DOHH2 (cell line): Measurements from ENCODE around the gene TANC1.

Experiments used
- H3F3A ChIP-seq: fragments of 200-600 bp; sonication (generic), shearing (Covaris generic); 2 replicates; pipeline ENCODE4 v1.6.0; 2016; ENCODE audit warnings: antibody characterized with exemption, mild to moderate bottlenecking; ENCODE audit not compliant: control insufficient read depth, insufficient read depth
- H3K27ac ChIP-seq: fragments of 200-600 bp; sonication (generic); 2 replicates; pipeline ENCODE4 v1.5.1; 2014; ENCODE audit warnings: low read depth, mild to moderate bottlenecking, low read length, moderate library complexity
- H3K27me3 ChIP-seq: fragments of 200-600 bp; sonication (generic); 2 replicates; pipeline ENCODE4 v1.6.1; 2014; ENCODE audit warnings: mild to moderate bottlenecking, low read length, mixed read lengths; ENCODE audit not compliant: control insufficient read depth
- H3K36me3 ChIP-seq: fragments of 200-600 bp; sonication (generic); 2 replicates; pipeline ENCODE4 v1.6.1; 2014; ENCODE audit warnings: mild to moderate bottlenecking, low read length, moderate library complexity, mixed read lengths; ENCODE audit not compliant: control insufficient read depth
- H3K4me1 ChIP-seq: fragments of 200-600 bp; sonication (generic); 2 replicates; pipeline ENCODE4 v1.6.1; 2014; ENCODE audit warnings: mild to moderate bottlenecking, low read length, mixed read lengths; ENCODE audit not compliant: control insufficient read depth
- H3K4me2 ChIP-seq: fragments of 200-600 bp; sonication (generic); 2 replicates; pipeline ENCODE4 v1.6.0; 2014; ENCODE audit warnings: mild to moderate bottlenecking, low read length, moderate library complexity
- H3K4me3 ChIP-seq: fragments of 200-600 bp; sonication (generic); 2 replicates; pipeline ENCODE4 v1.5.1; 2014; ENCODE audit warnings: mild to moderate bottlenecking, low read length, mixed read lengths
- H3K79me2 ChIP-seq: fragments of 200-600 bp; sonication (generic); 2 replicates; pipeline ENCODE4 v1.6.1; 2014; ENCODE audit warnings: mild to moderate bottlenecking, low read length, mixed read lengths; ENCODE audit not compliant: control insufficient read depth
- H3K9me2 ChIP-seq: fragments of 200-600 bp; sonication (generic); replicated peaks from 2 replicates; pipeline ENCODE4 v1.6.1; 2014; ENCODE audit warnings: mild to moderate bottlenecking, low read length, mixed read lengths; ENCODE audit not compliant: control insufficient read depth
- H3K9me3 ChIP-seq: fragments of 200-600 bp; sonication (generic); 2 replicates; pipeline ENCODE4 v1.6.1; 2014; ENCODE audit warnings: antibody characterized with exemption, low read length, mixed read lengths; ENCODE audit not compliant: control insufficient read depth, insufficient read depth
- H4K20me1 ChIP-seq: fragments of 200-600 bp; sonication (generic); 2 replicates; pipeline ENCODE4 v1.6.0; 2014; ENCODE audit warnings: low read depth, mild to moderate bottlenecking, antibody characterized with exemption, low read length, moderate library complexity; ENCODE audit not compliant: control insufficient read depth, insufficient read depth
- EZH2phosphoT487 ChIP-seq: fragments of 200-600 bp; sonication (generic); IDR thresholded peaks from 2 replicates; pipeline ENCODE4 v1.6.1; 2017; ENCODE audit warnings: borderline replicate concordance, mild to moderate bottlenecking, antibody characterized with exemption, low read length, moderate library complexity, mixed read lengths
- TF ChIP-seq, protein P1 (sequence below): fragments of 200-600 bp; sonication (generic); IDR thresholded peaks from one replicate; pipeline ENCODE4 v1.5.1; 2014; ENCODE audit warnings: antibody characterized with exemption, mild to moderate bottlenecking, low read depth, low read length; ENCODE audit not compliant: poor library complexity, severe bottlenecking

TANC1 gene

GRCh38 chr2:159150280-159150746 is 181.9 kb downstream of the TANC1 start:
- Histone ChIP-seq H3K79me2 (no peaks in the 10 kb centered on the region), H3K9me2 (no peaks in the 10 kb centered on the region), H3K36me3 (no peaks in the 10 kb centered on the region), H3K4me2 (no peak overlapping the region), H3K4me3 (no peak overlapping the region), H3F3A (no peaks in the 10 kb centered on the region), H3K27me3 (peaks cover 36% of the 10 kb centered on the region), H3K9me3 (no peaks in the 10 kb centered on the region), H4K20me1 (no peaks in the 10 kb centered on the region), H3K27ac (no peak overlapping the region), H3K4me1 (no peaks in the 10 kb centered on the region)
- TF ChIP-seq EZH2phosphoT487: no peak
- TF ChIP-seq, protein P1, sequence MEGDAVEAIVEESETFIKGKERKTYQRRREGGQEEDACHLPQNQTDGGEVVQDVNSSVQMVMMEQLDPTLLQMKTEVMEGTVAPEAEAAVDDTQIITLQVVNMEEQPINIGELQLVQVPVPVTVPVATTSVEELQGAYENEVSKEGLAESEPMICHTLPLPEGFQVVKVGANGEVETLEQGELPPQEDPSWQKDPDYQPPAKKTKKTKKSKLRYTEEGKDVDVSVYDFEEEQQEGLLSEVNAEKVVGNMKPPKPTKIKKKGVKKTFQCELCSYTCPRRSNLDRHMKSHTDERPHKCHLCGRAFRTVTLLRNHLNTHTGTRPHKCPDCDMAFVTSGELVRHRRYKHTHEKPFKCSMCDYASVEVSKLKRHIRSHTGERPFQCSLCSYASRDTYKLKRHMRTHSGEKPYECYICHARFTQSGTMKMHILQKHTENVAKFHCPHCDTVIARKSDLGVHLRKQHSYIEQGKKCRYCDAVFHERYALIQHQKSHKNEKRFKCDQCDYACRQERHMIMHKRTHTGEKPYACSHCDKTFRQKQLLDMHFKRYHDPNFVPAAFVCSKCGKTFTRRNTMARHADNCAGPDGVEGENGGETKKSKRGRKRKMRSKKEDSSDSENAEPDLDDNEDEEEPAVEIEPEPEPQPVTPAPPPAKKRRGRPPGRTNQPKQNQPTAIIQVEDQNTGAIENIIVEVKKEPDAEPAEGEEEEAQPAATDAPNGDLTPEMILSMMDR: no peak

- no peak for TF ChIP-seq EZH2phosphoT487
- TF ChIP-seq, protein P1: no peak
- peaks cover 31% of the 10 kb centered on the region for H3K27me3 ChIP-seq
- H3F3A ChIP-seq: no peaks in the 10 kb centered on the region
- no peaks in the 10 kb centered on the region for H4K20me1 ChIP-seq
- no peak overlapping the region for H3K27ac ChIP-seq
- H3K4me2 ChIP-seq: no peak overlapping the region
- no peaks in the 10 kb centered on the region for H3K9me3 ChIP-seq
- no peaks in the 10 kb centered on the region for H3K36me3 ChIP-seq
- H3K4me1 ChIP-seq: no peaks in the 10 kb centered on the region
- H3K4me3 ChIP-seq: no peak overlapping the region
- H3K79me2 ChIP-seq: no peaks in the 10 kb centered on the region
- H3K9me2 ChIP-seq: no peaks in the 10 kb centered on the region
Observed at GRCh38 chr2:159151198-159152127, 183.0 kb downstream of the TANC1 start.

DNA sequence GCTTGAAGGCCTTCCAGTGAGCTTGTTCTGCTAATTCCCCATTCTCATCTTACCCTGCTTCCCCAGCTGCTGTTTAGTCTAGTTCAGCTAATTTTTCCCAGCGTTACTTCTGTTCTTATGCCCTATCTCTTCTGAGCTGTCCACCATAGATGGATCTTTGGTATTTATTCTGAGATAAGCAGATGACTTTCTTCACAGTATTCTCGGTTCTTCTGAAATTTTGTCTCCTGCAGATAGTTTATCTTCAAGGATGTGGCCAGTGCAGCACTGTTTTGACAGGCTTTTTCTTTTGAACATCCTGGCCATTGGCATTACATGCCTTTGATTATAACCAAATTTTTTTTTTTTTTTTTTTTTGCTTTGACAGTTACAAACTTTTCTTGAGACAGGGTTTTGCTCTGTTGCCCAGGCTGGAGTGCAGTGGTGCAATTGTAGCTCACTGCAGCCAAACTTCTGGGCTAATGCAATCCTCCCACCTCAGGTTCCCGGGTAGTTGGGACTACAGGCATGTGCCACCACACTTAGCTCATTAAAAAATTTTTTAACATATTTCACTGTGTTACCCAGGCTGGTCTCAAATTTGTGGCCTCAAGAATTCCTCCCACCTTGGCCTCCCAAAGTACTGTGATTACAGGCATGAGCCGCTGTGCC is 183.8 kb downstream of the TANC1 start:
- no peak overlapping the region for H3K4me2 ChIP-seq

More for the DNA sequence above, 183.8 kb downstream of the TANC1 start:
- Histone ChIP-seq H3K9me3 (no peaks in the 10 kb centered on the region), H3K36me3 (no peaks in the 10 kb centered on the region), H3K27me3 (peaks cover 26% of the 10 kb centered on the region), H4K20me1 (no peaks in the 10 kb centered on the region), H3F3A (no peaks in the 10 kb centered on the region), H3K4me1 (no peaks in the 10 kb centered on the region), H3K9me2 (no peaks in the 10 kb centered on the region), H3K27ac (no peak overlapping the region), H3K4me3 (no peak overlapping the region), H3K79me2 (no peaks in the 10 kb centered on the region)
- no peak for TF ChIP-seq EZH2phosphoT487
